MM.1S (cell line): Measurements from ENCODE around the gene CEP85L.

Source experiments
- EZH2 ChIP-seq: fragments of 300-600 bp; sonication (generic); optimal IDR thresholded peaks from 2 replicates; pipeline ENCODE3; 2017; ENCODE audit warnings: low read depth, mild to moderate bottlenecking, antibody characterized with exemption, low read length, mixed read lengths
- TF ChIP-seq, protein P1 (sequence below): fragments of 300-600 bp; sonication (generic); IDR thresholded peaks from 2 replicates; pipeline ENCODE4 v1.5.1; 2016; ENCODE audit warnings: antibody characterized with exemption, low read length, mixed read lengths

DNA sequence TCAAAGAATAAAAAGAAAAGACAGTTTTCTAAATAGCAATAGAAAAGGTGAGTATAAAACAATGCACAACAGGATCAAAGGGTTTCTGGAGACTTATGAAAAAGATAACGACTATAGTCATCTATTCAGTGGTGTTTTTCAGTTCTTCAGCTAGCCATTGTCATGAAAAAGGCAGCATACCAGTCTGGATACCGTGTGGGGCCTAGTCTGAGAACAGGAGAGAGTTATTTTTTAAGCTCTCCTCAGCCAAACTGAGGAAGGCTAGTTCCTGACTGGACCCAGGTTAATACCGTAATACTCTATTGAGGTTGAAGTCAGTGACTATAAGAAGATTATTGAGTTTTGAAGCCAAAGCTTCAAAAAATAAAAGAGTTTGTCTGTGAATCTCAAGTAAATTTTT lies 53.8 kb downstream of the CEP85L start:
- TF ChIP-seq, protein P1, sequence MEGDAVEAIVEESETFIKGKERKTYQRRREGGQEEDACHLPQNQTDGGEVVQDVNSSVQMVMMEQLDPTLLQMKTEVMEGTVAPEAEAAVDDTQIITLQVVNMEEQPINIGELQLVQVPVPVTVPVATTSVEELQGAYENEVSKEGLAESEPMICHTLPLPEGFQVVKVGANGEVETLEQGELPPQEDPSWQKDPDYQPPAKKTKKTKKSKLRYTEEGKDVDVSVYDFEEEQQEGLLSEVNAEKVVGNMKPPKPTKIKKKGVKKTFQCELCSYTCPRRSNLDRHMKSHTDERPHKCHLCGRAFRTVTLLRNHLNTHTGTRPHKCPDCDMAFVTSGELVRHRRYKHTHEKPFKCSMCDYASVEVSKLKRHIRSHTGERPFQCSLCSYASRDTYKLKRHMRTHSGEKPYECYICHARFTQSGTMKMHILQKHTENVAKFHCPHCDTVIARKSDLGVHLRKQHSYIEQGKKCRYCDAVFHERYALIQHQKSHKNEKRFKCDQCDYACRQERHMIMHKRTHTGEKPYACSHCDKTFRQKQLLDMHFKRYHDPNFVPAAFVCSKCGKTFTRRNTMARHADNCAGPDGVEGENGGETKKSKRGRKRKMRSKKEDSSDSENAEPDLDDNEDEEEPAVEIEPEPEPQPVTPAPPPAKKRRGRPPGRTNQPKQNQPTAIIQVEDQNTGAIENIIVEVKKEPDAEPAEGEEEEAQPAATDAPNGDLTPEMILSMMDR, result no peak
- no peak for TF ChIP-seq EZH2
